Endothelial cell of umbilical vein (primary cell): ENCODE data around the gene XYLB.

Source experiments
- MAX ChIP-seq: IDR thresholded peaks from 2 replicates; pipeline ENCODE4 v1.6.1; 2011; ENCODE audit not compliant: insufficient read depth, insufficient read length
- MYC ChIP-seq: IDR thresholded peaks from one replicate; pipeline ENCODE4 v1.6.1; 2011; ENCODE audit warnings: mild to moderate bottlenecking, low read depth, low read length
- POLR2A ChIP-seq: IDR thresholded peaks from 2 replicates; pipeline ENCODE4 v1.6.1; 2012; ENCODE audit warnings: low read depth, mild to moderate bottlenecking, control low read depth, low read length
- TF ChIP-seq, protein P1 (sequence below), 2 donors: IDR thresholded peaks; 1 replicate in 1 of 2; 2 replicates in 1 of 2; pipeline ENCODE4 v1.5.1; 2011; ENCODE audit warnings: low read length in 2 of 2, mild to moderate bottlenecking in 2 of 2, moderate library complexity in 2 of 2, control low read depth in 1 of 2, inconsistent platforms in 1 of 2, low read depth in 1 of 2; ENCODE audit not compliant: insufficient read depth in 1 of 2; ENCODE audit errors: extremely low read depth in 1 of 2

DNA sequence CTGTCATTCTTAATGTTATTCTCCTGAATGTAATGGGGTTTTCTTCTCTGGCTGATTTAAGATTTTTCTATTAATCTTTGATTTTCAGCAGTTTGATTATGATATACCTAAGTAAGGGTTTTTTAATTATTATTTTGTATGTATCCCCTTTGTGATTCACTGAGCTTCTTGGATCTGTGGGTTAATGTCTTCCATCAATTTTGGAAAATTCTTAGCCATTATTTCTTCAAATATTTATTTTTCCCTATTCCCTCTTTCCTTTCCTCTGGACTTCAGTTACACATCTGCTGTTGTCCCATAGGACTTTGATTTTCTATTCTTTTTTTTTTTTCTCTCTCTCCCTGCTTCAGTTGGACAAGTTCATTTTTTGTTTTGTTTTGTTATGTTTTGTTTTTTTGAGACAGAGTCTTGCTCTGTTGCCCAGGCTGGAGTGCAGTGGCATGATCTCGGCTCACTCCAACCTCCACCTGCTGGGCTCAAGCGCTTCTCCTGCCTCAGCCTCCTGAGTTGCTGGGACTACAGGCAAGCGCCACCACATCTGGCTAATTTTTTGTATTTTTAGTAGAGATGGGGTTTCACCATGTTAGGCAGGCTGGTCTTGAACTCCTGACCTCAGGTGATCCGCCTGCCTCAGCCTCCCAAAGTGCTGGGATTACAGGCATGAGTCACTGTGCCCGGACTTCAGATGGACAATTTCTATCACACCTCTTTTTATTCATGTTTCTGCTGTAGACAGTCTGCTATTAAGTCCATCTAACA lies 40.6 kb downstream of the XYLB start:
- TF ChIP-seq MAX (no peak), MYC (no peak), POLR2A (no peak)
- TF ChIP-seq, protein P1, sequence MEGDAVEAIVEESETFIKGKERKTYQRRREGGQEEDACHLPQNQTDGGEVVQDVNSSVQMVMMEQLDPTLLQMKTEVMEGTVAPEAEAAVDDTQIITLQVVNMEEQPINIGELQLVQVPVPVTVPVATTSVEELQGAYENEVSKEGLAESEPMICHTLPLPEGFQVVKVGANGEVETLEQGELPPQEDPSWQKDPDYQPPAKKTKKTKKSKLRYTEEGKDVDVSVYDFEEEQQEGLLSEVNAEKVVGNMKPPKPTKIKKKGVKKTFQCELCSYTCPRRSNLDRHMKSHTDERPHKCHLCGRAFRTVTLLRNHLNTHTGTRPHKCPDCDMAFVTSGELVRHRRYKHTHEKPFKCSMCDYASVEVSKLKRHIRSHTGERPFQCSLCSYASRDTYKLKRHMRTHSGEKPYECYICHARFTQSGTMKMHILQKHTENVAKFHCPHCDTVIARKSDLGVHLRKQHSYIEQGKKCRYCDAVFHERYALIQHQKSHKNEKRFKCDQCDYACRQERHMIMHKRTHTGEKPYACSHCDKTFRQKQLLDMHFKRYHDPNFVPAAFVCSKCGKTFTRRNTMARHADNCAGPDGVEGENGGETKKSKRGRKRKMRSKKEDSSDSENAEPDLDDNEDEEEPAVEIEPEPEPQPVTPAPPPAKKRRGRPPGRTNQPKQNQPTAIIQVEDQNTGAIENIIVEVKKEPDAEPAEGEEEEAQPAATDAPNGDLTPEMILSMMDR (IDR thresholded peaks at IDR 0.05; ENCODE audit: extremely low read depth in 1 of 2, insufficient read depth in 1 of 2, low read depth in 1 of 2, low read length in 2 of 2), result no peak
